ENCODE data around the gene EIF3D.

DNA sequence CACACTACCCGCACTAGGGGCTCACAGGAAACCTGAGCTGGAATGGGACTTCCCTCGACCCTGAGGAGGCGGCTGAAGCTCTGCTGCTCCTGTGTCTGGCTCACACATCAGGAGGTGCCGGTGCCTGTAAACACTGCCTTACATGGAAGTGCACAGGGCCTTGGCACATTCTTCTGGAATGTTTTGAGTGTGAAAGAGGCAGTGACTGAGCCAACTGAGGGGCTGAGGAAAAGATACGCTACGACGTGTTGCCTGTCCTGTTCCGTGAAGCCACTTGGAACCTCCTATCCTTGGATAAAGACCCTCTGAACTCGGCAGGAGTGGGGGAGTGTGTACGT, 58.0 kb downstream of the EIF3D start:
- TF ChIP-seq, protein P1, sequence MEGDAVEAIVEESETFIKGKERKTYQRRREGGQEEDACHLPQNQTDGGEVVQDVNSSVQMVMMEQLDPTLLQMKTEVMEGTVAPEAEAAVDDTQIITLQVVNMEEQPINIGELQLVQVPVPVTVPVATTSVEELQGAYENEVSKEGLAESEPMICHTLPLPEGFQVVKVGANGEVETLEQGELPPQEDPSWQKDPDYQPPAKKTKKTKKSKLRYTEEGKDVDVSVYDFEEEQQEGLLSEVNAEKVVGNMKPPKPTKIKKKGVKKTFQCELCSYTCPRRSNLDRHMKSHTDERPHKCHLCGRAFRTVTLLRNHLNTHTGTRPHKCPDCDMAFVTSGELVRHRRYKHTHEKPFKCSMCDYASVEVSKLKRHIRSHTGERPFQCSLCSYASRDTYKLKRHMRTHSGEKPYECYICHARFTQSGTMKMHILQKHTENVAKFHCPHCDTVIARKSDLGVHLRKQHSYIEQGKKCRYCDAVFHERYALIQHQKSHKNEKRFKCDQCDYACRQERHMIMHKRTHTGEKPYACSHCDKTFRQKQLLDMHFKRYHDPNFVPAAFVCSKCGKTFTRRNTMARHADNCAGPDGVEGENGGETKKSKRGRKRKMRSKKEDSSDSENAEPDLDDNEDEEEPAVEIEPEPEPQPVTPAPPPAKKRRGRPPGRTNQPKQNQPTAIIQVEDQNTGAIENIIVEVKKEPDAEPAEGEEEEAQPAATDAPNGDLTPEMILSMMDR (IDR thresholded peaks at IDR 0.05): no peak
- no peak for TF ChIP-seq POLR2A (IDR thresholded peaks at IDR 0.05)
